Choroid plexus epithelial cell (primary cell): ENCODE measurements around the gene ZNF470.

Source experiments
- DNase-seq: peaks from one replicate; pipeline ENCODE4 v3.0.0-alpha.2; 2010; ENCODE audit warnings: low read depth
- H3K4me3 ChIP-seq: 2 replicates; pipeline ENCODE4 v1.5.1; 2011; ENCODE audit warnings: low read depth, mild to moderate bottlenecking, control low read depth, low read length, moderate library complexity
- CTCF ChIP-seq: conservative IDR thresholded peaks from 2 replicates; pipeline ENCODE4 v1.5.1; 2011; ENCODE audit warnings: low read depth, mild to moderate bottlenecking, control low read depth, inconsistent platforms, low read length, moderate library complexity

Gene ZNF470

GRCh38 chr19:56622374-56622773 is 55.1 kb downstream of the ZNF470 start:
- no peak for TF ChIP-seq CTCF
- H3K4me3 ChIP-seq, result no peak overlapping the region
- DNase-seq, result no peak

- no peak for DNase-seq
- TF ChIP-seq CTCF, result no peak
- no peak overlapping the region for H3K4me3 ChIP-seq
Measured at GRCh38 chr19:56623006-56623405, 55.7 kb downstream of the ZNF470 start.

- no peak for DNase-seq
- H3K4me3 ChIP-seq, result no peak overlapping the region
- no peak for TF ChIP-seq CTCF
Measured at GRCh38 chr19:56625708-56626107, 58.4 kb downstream of the ZNF470 start.

GRCh38 chr19:56633021-56633420 is 65.8 kb downstream of the ZNF470 start:
- H3K4me3 ChIP-seq, result no peak overlapping the region
- no peak for DNase-seq
- TF ChIP-seq CTCF, result no peak

GRCh38 chr19:56637976-56638555 is 70.8 kb downstream of the ZNF470 start:
- TF ChIP-seq CTCF, result no peak
- no peak overlapping the region for H3K4me3 ChIP-seq
- DNase-seq, result peak; percentile 87
